ENCODE results near the gene ITFG1.

The ITFG1 gene

DNA sequence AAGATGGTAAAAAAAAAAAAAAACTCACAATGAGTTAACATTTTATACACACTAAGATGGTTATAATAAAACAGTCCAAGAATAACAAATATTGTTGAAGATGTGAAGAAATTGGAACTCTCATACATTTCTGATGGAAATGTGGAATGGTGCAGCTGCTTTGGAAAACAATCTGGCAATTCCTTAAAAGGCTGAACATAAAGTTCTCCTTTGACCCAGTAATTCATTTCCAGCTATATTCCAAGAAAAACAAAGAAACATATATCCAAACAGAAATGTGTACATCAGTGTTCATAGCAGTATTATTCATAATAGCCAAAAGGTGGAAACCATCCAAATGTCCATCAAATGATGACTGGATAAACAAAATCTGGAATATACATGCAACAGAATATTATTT, 219.8 kb downstream of the ITFG1 start:
- TF ChIP-seq, protein P1, sequence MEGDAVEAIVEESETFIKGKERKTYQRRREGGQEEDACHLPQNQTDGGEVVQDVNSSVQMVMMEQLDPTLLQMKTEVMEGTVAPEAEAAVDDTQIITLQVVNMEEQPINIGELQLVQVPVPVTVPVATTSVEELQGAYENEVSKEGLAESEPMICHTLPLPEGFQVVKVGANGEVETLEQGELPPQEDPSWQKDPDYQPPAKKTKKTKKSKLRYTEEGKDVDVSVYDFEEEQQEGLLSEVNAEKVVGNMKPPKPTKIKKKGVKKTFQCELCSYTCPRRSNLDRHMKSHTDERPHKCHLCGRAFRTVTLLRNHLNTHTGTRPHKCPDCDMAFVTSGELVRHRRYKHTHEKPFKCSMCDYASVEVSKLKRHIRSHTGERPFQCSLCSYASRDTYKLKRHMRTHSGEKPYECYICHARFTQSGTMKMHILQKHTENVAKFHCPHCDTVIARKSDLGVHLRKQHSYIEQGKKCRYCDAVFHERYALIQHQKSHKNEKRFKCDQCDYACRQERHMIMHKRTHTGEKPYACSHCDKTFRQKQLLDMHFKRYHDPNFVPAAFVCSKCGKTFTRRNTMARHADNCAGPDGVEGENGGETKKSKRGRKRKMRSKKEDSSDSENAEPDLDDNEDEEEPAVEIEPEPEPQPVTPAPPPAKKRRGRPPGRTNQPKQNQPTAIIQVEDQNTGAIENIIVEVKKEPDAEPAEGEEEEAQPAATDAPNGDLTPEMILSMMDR (IDR thresholded peaks at IDR 0.05; ENCODE audit: borderline replicate concordance, insufficient read depth, low read depth, low read length), result no peak
- H3K4me3 ChIP-seq (ENCODE audit: low read depth, low read length), result no peak overlapping the region

DNA sequence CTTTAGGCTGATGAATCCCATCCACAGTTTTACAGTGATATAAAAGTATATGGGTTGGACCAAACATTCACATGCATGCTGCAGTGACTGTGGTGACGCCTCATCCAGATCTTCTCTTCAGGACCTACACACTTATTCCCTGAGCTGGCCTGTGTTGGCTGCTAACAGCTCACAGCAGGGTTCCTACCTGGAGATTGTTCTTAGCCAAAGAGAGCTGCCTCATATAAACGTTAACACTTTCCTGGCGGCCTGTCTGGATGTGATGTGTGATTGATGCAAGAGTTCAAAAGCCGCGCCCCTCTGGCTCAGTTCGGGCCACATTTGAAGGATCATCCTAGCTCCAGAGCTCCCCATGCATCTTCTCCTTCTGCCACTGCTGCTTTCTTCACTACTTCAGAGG, 224.1 kb downstream of the ITFG1 start:
- TF ChIP-seq, protein P1 (IDR thresholded peaks at IDR 0.05; ENCODE audit: borderline replicate concordance, insufficient read depth, low read depth, low read length), result no peak
- H3K4me3 ChIP-seq (ENCODE audit: low read depth, low read length), result no peak overlapping the region

GRCh38 chr16:47230296-47230695, 230.6 kb downstream of the ITFG1 start:
- TF ChIP-seq, protein P1 (IDR thresholded peaks at IDR 0.05; ENCODE audit: borderline replicate concordance, insufficient read depth, low read depth, low read length), result no peak
- H3K4me3 ChIP-seq (ENCODE audit: low read depth, low read length), result no peak overlapping the region

DNA sequence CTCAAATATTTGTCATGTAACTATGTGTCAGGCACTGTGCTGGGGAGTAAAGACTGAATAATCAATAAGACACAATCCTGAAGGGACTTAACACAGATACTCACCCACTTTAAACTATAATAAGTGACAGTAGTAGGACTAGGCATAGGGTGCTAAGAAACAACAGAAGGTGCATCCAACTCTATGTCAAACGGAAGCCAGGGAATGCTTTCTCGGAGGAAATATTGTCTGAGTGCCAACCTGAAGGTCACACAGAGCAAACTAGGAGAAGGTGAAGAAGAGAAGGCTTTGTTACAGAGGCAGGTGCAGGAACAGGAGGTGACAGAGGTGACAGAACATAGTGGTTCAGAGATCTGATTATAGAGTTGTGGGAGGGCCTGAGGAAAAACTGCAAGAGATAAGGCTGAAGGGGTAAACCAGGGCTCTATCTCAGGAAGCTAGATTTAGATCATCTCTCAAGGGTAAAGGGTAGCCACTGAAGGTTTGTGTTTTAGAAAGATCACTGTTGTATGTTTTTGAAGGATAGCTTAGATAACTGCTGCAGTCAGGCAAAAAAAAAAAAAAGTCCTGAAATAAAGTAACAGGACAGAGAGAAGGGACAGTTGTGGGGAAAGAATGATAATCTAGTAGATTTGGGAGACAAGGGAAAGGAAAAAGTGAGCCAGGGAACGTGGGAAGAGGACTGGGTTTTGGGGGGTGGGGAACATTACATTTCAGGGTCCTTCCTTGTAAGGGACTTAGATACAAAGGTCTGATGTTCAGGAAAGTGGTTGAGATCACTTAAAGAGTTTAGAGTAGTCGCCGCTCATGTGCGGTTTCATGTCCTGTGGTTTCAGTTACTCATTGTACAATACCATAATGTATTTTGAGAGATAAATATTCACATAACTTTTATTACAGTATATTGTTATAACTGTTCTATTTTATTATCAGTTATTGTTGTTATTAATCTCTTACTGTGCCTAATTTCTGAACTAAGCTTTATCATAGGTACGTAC, 231.5 kb downstream of the ITFG1 start:
- H3K4me3 ChIP-seq (ENCODE audit: low read depth, low read length), result no peak overlapping the region
- TF ChIP-seq, protein P1 (IDR thresholded peaks at IDR 0.05; ENCODE audit: borderline replicate concordance, insufficient read depth, low read depth, low read length), result no peak

DNA sequence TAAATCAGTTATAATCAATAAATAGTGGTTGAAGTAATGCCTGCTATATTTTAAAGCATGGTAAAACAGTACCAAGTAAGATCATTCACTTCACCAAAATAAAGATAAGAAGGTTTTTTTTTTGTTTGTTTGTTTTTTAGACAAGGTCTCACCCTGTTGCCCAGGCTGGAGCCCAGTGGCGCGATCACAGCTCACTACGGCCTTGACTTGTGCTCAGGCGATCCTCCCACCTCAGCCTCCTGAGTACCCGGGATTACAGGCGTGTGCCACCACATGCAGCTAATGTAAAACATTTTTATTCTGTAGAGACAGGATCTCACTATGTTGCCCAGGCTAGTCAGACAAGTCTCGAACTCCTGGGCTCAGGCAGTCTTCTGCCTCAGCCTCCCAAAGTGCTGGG, 232.6 kb downstream of the ITFG1 start:
- TF ChIP-seq, protein P1 (IDR thresholded peaks at IDR 0.05; ENCODE audit: borderline replicate concordance, insufficient read depth, low read depth, low read length), result no peak
- no peak overlapping the region for H3K4me3 ChIP-seq (ENCODE audit: low read depth, low read length)

DNA sequence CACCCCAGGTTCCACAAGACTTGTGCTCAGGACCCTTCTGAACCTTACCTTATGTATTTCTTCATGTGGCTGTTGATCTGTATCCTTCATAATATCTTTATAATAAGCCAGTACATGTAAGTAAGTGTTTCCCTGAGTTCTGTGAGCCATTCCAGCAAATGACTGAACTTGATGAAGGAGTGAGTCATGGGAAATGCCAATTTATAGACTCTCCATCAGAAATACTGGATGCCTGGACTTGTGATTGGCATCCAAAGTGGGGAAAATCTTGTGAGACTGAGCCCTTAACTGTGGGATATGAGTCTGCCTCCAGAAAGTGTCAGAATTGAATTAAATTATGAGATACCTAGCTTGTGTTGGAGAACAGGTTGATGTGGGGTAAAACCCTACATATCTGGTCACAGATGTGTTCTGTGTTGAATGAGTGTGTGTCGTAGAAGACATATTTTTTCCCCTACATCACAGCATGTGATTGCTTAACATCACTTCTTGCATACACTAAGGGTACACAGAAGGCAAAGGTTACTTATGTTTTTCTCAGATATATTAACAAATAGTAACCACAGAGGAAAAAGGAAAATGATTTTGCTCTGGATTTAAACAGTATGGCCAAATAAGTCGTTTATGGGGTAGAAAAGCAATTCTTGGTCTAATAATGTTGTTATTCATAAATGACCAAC, 247.0 kb downstream of the ITFG1 start:
- no peak overlapping the region for H3K4me3 ChIP-seq (ENCODE audit: low read depth, low read length)
- TF ChIP-seq, protein P1 (IDR thresholded peaks at IDR 0.05; ENCODE audit: borderline replicate concordance, insufficient read depth, low read depth, low read length), result no peak

All from GM12875 (cell line).